Activated naive CD8-positive, alpha-beta T cell treated with anti-CD3 and anti-CD28 coated beads, Interleukin-2, amount 50 U/mL, for 16 hours (primary cell): ENCODE data around the gene EIF2B4.
"Not testable (repeated sequence)": the region's sequence is repeated elsewhere in the genome, so short reads cannot be mapped to it uniquely, and the experiment has no call there.

Experiments
- DNase-seq: peaks from one replicate; pipeline ENCODE4 v3.0.0-alpha.2; 2020; ENCODE audit warnings: low read depth, low spot score

Gene EIF2B4

GRCh38 chr2:27336173-27336572, 34.0 kb downstream of the EIF2B4 start:
- no peak for DNase-seq

- no peak for DNase-seq
These were observed 34.8 kb downstream of the EIF2B4 start for GRCh38 chr2:27335311-27335710.

GRCh38 chr2:27324720-27325119, 45.4 kb downstream of the EIF2B4 start:
- no peak for DNase-seq

DNA sequence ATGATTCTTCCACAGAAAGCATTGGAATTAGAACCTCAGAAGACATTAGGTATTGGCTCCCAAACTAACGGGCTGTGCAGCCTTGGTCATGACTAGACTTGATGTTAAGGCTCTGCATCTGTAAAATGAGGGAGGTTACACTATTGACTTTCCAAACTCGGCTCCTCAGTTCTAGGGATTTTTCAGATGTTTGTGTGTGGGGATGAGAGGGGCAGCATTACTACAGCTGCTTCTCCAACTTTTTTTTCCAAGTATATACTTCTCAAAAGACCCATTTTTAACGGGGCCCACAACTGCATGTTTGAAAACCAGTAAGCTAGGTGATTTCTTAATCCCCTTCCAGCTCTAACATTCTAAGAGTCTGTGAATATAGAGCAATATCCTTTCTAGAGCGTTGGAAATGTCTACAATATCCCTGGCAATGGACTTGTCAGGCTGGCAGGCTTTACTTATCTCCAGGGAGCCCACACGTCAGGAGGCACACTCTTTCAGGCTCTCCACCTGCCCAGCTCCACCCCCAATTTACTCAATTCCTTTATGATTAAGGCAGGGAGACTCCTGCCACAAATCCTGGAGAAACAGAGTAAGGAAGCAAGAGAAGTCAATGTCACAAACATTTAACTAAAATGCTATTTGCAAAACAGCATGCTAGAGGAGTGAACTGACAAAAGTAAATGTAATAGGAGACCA, 46.4 kb downstream of the EIF2B4 start:
- DNase-seq, result no peak

GRCh38 chr2:27322766-27323595, 47.2 kb downstream of the EIF2B4 start, which contains the start of gene MPV17:
TSS of gene MPV17 (minus strand) at chr2:27323097. CDS start at chr2:27322517, 580 bp downstream.
- peak; percentile 73 for DNase-seq

- no peak for DNase-seq
These were observed 47.8 kb downstream of the EIF2B4 start for GRCh38 chr2:27322301-27322765.

GRCh38 chr2:27320958-27321543, 49.1 kb downstream of the EIF2B4 start:
- no peak for DNase-seq

- not testable (repeated sequence) for DNase-seq
These were observed 50.3 kb downstream of the EIF2B4 start for GRCh38 chr2:27319839-27320238.

DNA sequence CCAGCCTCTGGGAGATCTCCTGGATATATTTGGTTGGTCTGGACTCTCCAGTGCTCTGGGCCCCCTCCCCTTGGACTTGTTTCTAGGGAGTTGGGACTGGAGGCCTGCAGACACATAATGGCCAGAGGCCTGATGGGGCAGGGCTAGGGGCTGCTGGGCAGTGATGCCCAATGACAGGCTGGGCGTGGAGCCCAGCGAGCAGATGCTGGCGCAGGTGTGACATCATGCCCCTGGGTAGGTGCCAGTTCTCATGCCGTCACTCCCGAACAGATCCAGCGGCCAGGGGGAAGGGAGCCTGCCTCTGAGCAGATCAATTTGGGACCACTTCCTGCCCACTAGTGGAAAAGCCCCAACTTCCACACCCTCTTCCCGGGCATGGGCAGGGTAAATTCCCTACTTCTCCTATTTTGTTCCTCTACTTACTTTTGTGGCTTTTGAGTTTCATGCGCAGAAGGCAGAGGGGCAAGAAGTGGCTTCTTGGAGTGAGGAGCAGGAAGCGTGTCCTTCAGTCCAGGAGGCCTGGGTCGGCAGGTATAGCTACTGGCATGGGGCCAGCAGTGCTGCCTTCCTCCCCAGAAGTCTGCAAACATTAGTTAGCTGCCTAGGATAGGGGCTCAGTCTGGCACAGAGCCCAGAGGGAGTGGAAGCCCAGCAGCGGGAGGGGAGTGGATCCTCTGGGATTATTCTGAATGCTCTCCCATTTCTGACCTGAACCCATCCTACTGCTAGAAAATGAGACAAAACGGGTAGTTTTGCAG, 53.3 kb downstream of the EIF2B4 start:
- DNase-seq, result no peak

DNA sequence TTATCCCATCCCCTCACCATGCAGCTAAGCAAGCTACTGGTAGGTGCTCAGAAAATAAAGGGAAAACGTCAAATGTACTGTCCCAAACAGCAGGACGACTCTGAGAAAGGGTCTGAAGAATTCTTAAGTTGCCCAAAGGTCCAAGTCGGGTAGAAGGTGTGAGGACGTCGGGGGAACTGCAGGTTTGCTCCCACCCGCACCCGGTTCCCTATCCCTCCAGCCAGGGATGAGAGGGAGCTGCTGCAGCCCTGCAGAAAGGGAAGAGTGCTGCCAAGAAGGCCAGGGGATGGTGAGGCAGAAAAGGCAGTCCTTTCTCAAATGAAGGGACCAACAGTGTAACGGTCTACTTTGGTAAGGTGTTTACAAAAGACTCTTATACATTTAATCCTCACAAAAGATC, 55.0 kb downstream of the EIF2B4 start:
- DNase-seq, result no peak

DNA sequence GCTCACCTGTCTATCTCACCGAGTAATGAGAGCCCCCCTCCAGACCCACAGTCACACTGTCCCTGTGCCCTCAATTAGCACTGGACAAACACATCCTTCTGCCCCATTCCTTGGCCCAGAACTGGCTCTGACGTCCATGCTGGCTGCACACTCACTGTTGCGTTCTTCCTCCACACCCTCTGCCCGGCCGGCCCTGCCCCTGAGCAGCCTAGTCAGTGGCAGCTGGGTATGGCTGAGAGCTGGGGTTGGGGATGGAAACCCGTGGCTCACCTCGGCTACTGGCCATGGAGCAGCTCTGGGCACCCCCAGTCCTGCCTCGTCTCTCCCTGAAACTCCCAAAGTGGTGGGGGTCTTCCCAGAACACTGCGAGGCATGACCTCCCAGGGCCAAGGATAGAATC, 55.4 kb downstream of the EIF2B4 start:
- no peak for DNase-seq
